Breast epithelium (tissue), 3 donors: ENCODE measurements around the gene CDK5R1.

ENCODE experiments used
- POLR2A ChIP-seq: fragments of 450-650 bp; IDR thresholded peaks from one replicate; pipeline ENCODE4 v1.6.1; 2016; ENCODE audit warnings: antibody characterized with exemption, mild to moderate bottlenecking, moderate library complexity
- TF ChIP-seq, protein P1 (sequence below), 3 donors: fragments of 450-650 bp; IDR thresholded peaks; one replicate each; pipeline ENCODE4 v1.5.1; 2016 to 2017; ENCODE audit warnings: antibody characterized with exemption in 3 of 3, mild to moderate bottlenecking in 3 of 3, moderate library complexity in 3 of 3

DNA sequence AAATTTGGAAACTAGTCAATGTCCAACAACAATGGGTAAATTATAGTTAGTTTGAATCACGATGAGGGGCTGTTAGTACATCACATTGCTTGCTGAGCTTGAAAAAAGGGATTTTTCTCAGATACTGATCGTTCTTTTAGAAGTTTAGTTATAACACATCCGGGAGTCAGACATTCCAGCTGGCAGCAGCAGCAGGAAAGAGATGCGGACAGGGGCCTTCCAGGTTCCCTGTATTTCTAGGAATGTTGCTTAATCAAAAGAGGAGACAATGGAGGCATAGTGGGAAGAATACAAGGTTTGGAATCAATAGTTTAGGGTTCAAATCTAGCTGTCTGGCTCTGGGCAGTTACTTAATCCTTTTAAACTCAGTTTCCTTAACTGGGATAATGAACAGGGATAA, 27.8 kb downstream of the CDK5R1 start:
- TF ChIP-seq, protein P1, sequence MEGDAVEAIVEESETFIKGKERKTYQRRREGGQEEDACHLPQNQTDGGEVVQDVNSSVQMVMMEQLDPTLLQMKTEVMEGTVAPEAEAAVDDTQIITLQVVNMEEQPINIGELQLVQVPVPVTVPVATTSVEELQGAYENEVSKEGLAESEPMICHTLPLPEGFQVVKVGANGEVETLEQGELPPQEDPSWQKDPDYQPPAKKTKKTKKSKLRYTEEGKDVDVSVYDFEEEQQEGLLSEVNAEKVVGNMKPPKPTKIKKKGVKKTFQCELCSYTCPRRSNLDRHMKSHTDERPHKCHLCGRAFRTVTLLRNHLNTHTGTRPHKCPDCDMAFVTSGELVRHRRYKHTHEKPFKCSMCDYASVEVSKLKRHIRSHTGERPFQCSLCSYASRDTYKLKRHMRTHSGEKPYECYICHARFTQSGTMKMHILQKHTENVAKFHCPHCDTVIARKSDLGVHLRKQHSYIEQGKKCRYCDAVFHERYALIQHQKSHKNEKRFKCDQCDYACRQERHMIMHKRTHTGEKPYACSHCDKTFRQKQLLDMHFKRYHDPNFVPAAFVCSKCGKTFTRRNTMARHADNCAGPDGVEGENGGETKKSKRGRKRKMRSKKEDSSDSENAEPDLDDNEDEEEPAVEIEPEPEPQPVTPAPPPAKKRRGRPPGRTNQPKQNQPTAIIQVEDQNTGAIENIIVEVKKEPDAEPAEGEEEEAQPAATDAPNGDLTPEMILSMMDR (IDR thresholded peaks at IDR 0.05) = no peak
- no peak for TF ChIP-seq POLR2A
